Measurements from ENCODE around the gene XIRP1.

Gene XIRP1

GRCh38 chr3:39166932-39167532 lies 25.4 kb downstream of the XIRP1 start:
- peak; percentile 88 for DNase-seq (ENCODE audit: low spot score)

- peak; percentile 95 for DNase-seq (ENCODE audit: low spot score)
These were observed 26.2 kb downstream of the XIRP1 start for GRCh38 chr3:39166134-39166710.

DNA sequence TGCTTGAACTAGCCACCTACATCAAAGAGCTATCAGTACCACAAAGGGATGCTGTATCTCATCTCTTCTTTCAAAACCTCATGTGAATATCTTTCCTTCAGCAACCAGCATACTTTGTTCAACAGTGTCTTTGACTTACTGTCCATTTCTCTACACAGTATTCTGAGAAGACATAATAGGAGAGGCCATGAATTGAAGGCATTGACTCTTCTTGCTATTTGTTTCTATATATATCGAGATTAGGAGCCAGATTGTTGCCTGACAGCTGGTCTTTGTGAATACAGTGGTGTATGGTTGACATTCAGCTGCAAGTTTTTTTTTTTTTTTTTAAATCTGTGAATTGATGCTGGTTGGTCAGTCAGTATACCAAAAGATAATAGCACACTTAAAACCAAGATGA lies 26.9 kb downstream of the XIRP1 start:
- DNase-seq (ENCODE audit: low spot score): no peak

GRCh38 chr3:39164414-39164813 lies 28.0 kb downstream of the XIRP1 start:
- no peak for DNase-seq (ENCODE audit: low spot score)

DNA sequence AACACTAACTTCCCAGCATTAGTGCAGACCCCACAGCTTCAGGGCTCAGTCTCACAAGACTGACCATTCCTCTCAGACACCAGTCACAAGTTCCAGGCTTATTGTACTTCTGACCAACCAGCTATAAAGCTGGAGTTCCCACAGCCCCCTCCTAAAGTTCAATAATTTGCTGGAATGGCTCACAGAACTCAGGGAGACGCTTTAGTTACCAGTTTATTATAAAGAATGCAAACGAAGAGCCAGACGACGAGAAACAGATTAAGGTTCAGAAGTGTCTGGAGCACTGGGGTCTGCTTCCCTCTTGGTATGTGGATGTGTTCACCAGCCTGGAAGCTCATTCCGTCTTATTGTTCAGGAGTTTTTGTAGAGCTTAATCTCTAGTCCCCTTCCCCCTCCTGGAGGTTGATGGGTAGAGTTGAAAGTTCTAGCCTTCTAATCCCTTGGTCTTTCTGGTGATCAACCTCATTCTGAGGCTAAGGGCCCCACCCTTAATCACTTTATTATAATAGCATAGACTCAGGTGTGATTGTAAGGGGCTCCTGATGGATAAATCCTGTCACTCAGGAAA lies 34.2 kb downstream of the XIRP1 start:
- no peak for DNase-seq (ENCODE audit: low spot score)

GRCh38 chr3:39157359-39157758 lies 35.0 kb downstream of the XIRP1 start:
- DNase-seq (ENCODE audit: low spot score): no peak

GRCh38 chr3:39156421-39156820 lies 36.0 kb downstream of the XIRP1 start:
- no peak for DNase-seq (ENCODE audit: low spot score)

DNA sequence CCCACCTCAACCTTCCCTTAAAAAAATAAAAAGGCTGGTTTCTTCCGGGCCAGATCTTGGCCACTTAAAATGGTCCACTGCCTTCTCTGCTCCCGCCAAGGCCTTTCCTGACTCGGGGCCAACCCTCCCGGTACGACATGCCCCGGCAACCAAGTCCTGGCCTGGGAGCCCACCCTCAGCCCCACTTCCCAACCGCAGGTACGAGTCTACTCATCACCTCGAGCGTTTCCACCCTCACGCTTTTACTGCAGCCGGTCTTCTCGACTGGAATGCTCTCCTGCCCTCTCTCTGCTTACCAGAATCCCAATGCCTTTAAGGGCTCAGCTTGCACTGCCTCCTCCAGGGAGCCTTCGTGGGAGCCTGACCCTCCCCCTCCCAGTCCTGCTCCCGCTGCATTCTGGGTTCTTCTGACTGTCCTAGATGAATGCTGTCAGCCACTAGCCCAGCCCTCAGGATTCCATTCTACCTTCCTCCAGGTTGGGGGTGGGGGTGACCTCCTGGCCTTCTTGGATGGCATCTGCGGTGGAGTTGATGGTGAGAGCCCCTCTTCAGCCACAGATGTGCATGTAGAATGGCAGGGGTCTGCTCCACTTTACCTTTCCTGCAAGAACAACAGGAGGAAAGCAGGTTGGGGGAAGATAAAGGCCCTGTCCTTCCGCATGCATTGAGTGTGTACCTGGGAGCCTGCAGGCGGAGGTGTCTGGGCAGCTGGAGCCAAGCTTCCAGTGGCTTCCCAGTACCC lies 37.9 kb downstream of the XIRP1 start:
- no peak for DNase-seq (ENCODE audit: low spot score)

- DNase-seq (ENCODE audit: low spot score): no peak
These were observed 38.5 kb downstream of the XIRP1 start for GRCh38 chr3:39153977-39154279.

DNA sequence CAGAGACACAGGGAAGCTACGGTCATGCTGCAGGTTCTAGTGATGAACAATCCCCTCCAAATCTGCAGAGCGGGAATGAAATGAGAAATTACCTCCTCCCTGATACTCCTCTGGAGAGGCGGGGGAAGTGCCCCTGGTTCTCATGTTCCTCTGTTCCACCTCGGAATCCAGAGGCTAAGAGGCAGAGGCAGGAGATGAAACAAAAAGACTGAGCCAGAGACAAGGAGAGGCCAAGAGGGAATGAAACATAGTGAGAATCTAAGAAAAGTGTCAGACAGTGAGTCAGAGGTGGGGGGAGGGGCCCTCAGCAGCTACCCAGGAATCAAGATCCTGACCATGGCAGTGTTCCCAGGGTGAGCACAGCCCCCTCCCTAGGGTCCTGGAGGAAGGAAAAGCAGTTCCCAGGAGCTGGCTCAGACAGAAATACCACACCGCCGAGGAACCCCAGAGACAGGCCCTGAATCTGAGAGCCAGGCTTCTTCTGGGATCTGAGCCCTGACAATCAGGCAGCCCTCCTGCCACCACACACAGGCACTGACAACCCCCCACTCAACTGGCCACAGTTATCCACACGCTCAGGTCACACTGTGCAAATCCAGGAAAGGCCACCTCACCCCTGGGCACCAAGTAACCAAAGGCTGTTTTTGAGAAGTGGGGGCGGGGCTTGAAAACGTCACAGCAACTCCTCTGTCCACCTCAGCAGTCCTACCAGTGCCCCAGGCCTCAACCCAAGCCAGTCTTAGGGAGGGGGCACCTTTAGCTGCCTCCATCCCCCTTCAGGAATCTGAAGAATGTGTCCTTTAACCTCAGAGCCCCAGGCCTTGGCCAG lies 41.4 kb downstream of the XIRP1 start:
- peak; percentile 92 for DNase-seq (ENCODE audit: low spot score)

DNA sequence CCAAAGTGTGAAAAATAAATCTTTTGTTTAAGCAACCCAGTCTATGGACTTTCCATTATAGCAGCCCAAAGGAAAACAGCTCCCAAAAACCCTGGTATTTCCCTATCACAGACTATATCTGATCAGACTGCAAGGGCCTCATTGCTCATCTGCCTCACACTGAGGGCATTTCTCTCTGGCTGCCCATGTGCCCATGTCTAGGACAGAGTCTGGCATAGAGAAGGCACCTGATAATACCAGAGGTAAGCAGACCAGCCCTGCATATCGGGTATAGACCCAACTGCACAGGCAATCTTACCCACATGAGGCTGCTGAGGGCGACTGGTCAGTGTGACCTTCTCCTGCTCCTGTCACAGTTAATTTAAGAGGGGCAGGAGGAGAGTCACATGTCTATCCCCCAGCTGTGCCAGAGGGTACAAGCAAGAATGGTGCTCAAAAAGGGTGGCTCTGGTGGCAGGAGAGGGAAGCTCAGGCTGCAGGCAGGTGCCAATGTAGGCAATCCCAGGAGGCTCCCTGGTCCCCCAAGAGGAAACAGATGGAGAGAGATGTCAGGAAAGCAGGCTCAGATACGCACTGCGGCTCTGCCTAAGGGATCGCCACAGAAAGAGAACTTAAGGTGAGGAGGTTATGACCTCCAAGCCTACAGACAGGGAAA lies 42.1 kb downstream of the XIRP1 start:
- no peak for DNase-seq (ENCODE audit: low spot score)

GRCh38 chr3:39149498-39150147 lies 42.8 kb downstream of the XIRP1 start:
- no peak for DNase-seq (ENCODE audit: low spot score)

GRCh38 chr3:39149059-39149455 lies 43.3 kb downstream of the XIRP1 start:
- DNase-seq (ENCODE audit: low spot score): no peak

DNA sequence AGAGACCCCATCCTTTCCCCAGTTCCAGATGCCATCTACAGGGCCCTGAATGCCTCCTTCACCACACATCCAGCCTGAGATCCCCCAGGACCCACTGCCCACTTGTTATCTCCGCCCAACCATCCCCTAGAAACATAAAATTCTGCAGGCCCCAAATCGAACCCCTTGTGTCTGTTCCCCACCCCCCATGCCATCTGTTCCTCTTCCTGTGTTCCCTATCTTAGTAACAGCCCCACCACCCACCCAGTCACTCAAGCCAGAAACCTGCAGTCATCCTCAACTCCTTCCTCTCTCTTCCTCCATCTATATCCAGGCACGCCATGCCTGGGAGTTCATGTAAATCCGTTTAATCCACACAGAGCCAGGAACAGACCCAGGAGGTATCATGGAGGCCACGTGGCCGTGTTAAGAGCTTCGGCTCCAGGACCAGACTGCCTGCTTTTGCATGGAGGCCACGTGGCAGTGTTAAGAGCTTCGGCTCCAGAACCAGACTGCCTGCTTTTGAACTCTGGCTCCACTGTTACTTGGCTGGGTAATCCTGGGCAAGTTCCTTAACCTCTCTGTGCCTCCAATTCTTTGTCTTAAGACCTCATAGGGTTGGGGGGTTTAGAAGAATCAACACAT lies 43.8 kb downstream of the XIRP1 start:
- DNase-seq (ENCODE audit: low spot score): no peak

GRCh38 chr3:39147711-39148434 lies 44.5 kb downstream of the XIRP1 start:
- DNase-seq (ENCODE audit: low spot score): peak; percentile 84

DNA sequence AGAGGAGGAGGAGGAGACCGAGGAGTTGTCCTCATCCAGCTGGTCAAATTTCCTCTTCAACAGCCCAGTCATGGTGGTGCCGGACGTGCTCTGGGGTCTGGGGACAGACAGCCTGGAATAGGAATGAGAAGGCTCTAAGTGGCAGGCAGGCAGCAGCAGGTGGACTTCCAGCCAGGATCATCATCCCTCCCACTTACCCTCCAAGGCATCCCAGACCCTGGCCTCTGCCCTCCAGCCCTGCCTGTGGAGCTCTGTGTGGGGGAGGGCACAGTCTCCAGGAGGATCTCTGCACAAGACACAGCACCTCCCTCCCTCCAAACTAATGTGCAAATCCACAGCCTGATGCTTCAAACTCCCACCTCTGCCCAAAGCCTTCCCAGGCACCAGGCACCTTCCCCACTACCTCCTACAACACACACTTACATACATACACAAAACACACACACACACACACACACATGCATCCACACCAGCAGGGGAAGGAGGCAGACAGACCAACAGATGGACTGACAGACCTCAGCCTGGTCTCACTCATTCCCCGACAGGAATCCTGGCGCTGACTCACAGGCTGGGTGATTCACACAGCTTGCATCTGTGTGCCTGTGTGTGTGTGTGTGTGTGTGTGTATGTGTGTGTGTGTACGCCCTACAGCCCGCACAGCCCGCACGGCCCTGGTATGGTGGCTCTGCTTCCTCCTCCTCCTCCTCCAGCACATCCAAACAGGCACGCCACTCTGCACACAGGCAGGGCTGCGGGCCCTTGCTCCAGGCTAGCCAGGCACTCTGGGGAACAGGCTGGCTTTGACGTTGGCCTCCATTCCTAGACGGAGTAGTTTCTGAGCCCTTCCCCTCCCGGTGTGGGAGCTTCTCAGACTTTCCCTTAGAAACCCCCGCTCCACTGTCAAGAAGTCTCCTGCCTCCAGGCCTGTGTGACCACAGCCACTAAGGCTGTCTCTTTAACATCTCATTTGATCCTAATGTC lies 45.5 kb downstream of the XIRP1 start:
- DNase-seq (ENCODE audit: low spot score): peak; percentile 98

GRCh38 chr3:39146083-39146501 lies 46.3 kb downstream of the XIRP1 start:
- DNase-seq (ENCODE audit: low spot score): no peak

DNA sequence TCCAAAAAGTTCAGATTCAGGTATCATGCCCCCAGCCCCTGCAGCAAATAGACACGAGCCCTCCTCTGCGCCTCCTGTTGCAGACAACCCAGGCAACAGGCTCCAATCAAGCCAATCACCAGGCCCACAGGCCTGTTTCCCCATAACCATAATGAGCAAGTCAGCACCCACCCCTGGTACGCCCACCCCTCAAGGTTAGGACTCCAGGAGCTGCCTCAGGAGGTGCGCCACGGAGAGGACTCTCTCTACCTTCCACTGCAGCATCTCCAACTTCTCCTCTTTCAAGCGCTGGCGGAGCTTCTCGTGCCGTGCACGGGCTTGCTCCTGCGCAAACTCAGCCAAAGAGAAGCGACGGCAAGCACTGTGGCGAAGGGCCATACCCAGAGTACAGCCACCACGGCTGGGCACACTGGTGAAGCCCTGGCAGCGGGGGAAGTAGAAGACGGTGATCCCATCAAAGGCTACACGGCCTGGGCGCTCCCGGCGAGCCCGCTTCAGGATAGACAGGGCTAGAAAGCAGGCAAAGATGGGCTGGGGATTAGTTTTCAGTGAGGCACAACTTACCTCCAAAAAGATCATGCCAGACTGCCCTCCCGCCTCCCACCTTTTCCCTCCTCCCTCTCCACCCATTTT lies 47.5 kb downstream of the XIRP1 start:
- DNase-seq (ENCODE audit: low spot score): no peak

Measured in kidney capillary endothelial cell (primary cell).